Erythroblast (primary cell): ENCODE measurements around the gene ERC2.

ENCODE experiments used
- GATA1 ChIP-seq: IDR thresholded peaks from 2 replicates; pipeline ENCODE4 v1.6.1; 2011; ENCODE audit warnings: low read depth, mild to moderate bottlenecking, control low read depth, low read length, moderate library complexity
- POLR2A ChIP-seq: IDR thresholded peaks from 2 replicates; pipeline ENCODE4 v1.6.1; 2011; ENCODE audit warnings: mild to moderate bottlenecking, low read length

DNA sequence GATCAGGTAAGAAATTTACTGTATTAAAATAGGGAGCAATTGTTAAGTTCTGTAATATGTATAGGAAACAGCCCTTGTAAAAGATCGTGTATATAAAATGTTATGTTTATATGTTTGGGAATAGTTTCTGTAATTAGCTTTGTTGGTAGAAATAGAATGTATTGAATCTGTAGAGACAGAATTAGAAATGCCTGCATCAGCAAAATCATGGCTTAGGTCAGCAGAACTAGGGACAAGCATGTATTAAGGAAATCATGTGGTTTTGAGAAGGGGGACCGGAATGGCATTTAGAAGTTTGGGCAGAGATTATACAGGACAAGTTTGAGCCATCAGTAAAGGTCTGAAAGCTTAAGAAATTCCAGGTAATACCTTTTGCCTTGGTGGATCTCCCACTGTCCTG, 177.9 kb downstream of the ERC2 start:
- TF ChIP-seq POLR2A (no peak), GATA1 (no peak)
